Memory B cell (primary cell): ENCODE measurements around the gene HSPA1A.
A peak's percentile ranks its signal among the peaks of the same experiment; 100 is the strongest.
"Not testable (repeated sequence)": the region's sequence is repeated elsewhere in the genome, so short reads cannot be mapped to it uniquely, and the experiment has no call there.

Experiments used
- ATAC-seq: fragments of 150-1000 bp; cut with Tn5 transposase; 2 replicates; pipeline ENCODE4 v1.10.0; 2021; ENCODE audit warnings: low read depth, mild to moderate bottlenecking, moderate library complexity
- DNase-seq, 2 donors: peaks; one replicate each; pipeline ENCODE4 v3.0.0; 2022; ENCODE audit warnings: low spot score in 2 of 2
- H3K27ac Mint-ChIP-seq: one replicate; pipeline ENCODE4 v1.8.0; 2022; ENCODE audit warnings: mild to moderate bottlenecking, moderate library complexity, mixed read lengths
- H3K27me3 Mint-ChIP-seq: one replicate; pipeline ENCODE4 v1.8.0; 2022; ENCODE audit warnings: mixed read lengths
- H3K36me3 Mint-ChIP-seq: one replicate; pipeline ENCODE4 v1.8.0; 2022; ENCODE audit warnings: mild to moderate bottlenecking, mixed read lengths
- H3K4me1 Mint-ChIP-seq: one replicate; pipeline ENCODE4 v1.8.0; 2022; ENCODE audit warnings: mixed read lengths
- H3K4me3 Mint-ChIP-seq: one replicate; pipeline ENCODE4 v1.8.0; 2022; ENCODE audit warnings: mild to moderate bottlenecking, moderate library complexity, mixed read lengths
- H3K9me3 Mint-ChIP-seq: one replicate; pipeline ENCODE4 v1.8.0; 2022; ENCODE audit warnings: mixed read lengths

HSPA1A gene

GRCh38 chr6:31814677-31815024, 692 bp upstream of the HSPA1A start:
- Mint-ChIP-seq H3K27me3 (no peaks in the 10 kb centered on the region), H3K36me3 (peaks cover 3% of the 10 kb centered on the region), H3K9me3 (no peaks in the 10 kb centered on the region), H3K27ac (peak overlapping the region; percentile 90), H3K4me3 (peak overlapping the region; percentile 97), H3K4me1 (peaks cover 17% of the 10 kb centered on the region)
- DNase-seq: peak in 1 of 2 donors; percentile 39
- ATAC-seq: peak; percentile 74

- H3K27me3 Mint-ChIP-seq, H3K36me3 Mint-ChIP-seq: not testable (repeated sequence)
- ATAC-seq: peak; percentile 23
These were observed 2.0 kb downstream of the HSPA1A start for GRCh38 chr6:31817133-31817928.

DNA sequence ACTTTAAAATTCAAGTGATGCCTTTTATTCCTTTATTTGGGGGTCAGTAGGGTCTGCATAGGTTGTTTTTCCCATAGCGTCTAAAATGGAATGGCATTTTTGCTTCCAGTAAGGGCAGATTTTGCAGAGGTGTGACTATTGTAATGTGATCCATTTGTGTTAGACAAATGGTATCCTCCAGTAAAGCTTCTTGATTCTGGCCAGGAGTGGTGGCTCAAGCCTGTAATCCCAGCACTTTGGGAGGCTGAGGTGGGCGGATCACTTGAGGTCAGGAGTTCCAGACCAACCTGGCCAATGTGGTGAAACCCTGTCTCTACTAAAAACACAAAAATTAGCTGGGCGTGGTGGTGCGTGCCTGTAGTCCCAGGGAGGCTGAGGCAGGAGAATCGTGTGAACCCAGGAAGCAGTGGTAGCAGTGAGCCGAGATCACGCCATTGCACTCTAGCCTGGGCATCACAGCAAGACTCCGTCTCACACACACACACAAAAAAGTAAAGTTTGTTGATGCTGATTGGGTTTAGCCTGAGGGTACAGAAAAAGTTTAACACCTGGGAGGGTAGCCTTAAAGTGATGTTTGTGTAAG, 2.7 kb downstream of the HSPA1A start:
- not testable (repeated sequence) for ATAC-seq, H3K27me3 Mint-ChIP-seq

More at GRCh38 chr6:31817133-31817928, 2.0 kb downstream of the HSPA1A start:
- DNase-seq, H3K9me3 Mint-ChIP-seq: not testable (repeated sequence)
- H3K4me1 Mint-ChIP-seq: peaks cover 26% of the 10 kb centered on the region
- peak overlapping the region; percentile 67 for H3K27ac Mint-ChIP-seq
- peak overlapping the region; percentile 87 for H3K4me3 Mint-ChIP-seq

GRCh38 chr6:31819871-31820299, 4.5 kb downstream of the HSPA1A start:
- no peak for ATAC-seq
- no peak overlapping the region for H3K4me3 Mint-ChIP-seq

More for the DNA sequence above, 2.7 kb downstream of the HSPA1A start:
- peak overlapping the region; percentile 87 for H3K4me3 Mint-ChIP-seq
- H3K4me1 Mint-ChIP-seq: peaks cover 23% of the 10 kb centered on the region
- H3K27ac Mint-ChIP-seq: peak overlapping the region; percentile 67
- not testable (repeated sequence) for DNase-seq, H3K9me3 Mint-ChIP-seq, H3K36me3 Mint-ChIP-seq

DNA sequence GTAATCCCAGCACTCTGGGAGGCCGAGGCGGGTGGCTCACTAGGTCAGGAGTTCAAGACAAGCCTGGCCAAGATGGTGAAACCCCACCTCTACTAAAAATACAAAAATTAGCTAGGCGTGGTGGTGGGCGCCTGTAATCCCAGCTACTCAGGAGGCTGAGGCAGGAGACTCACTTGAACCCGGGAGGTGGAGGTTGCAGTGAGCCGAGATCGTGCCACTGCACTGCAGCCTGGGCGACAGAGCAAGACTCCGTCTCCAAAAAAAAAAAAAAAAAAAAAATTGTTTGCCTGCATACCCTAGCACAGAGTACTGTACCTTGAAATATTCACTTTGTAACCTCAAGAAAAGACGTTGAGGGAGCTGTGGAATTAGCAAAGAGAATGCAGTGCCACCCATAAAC, 5.1 kb downstream of the HSPA1A start:
- H3K4me3 Mint-ChIP-seq: peak overlapping the region; percentile 44

More at GRCh38 chr6:31819871-31820299, 4.5 kb downstream of the HSPA1A start:
- Mint-ChIP-seq H3K27ac (no peak overlapping the region), H3K36me3 (no peaks in the 10 kb centered on the region), H3K9me3 (no peaks in the 10 kb centered on the region), H3K4me1 (peaks cover 17% of the 10 kb centered on the region), H3K27me3 (no peaks in the 10 kb centered on the region)
- no peak for DNase-seq

DNA sequence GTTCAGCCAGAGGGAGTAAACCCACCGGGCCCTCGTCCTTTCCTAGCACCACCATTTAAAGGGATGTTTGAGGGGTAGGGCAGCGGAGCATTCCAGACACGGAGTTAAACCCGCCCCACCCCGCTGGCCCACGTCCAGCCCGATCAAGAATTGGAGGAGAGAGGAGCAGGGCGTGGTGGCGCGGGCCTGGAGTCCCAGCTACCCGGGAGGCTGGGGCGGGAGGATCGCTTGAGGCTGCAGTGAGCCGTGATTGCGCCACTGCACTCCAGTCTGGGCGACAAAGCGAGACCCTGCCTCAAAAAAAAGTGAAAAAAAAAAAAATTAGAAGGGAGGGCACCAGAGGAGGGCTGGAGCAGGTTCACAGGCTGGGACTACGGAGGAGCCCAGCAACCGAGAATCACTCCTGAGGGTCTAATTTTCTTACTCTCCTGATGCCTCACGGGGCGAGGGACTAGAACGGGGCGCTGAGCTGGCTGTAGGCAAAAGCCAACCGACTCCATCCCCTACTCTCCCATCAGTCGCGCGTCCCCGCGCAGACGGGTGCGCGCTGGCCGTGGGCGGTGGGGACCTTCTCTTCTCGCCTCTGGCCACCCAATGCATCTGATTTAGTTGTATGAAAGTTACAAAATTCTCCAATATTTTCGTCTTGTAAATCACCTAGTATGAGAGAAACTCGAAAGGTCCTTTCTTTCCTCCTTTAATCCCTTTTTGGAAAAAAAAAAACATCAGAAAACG, 6.1 kb downstream of the HSPA1A start:
- H3K9me3 Mint-ChIP-seq: no peaks in the 10 kb centered on the region
- peak overlapping the region; percentile 94 for H3K27ac Mint-ChIP-seq
- H3K36me3 Mint-ChIP-seq: no peaks in the 10 kb centered on the region
- peak overlapping the region; percentile 99 for H3K4me3 Mint-ChIP-seq
- ATAC-seq: peak; percentile 56
- H3K27me3 Mint-ChIP-seq: no peaks in the 10 kb centered on the region
- peaks cover 17% of the 10 kb centered on the region for H3K4me1 Mint-ChIP-seq
- DNase-seq: peak in 1 of 2 donors; percentile 61

More for the DNA sequence above, 5.1 kb downstream of the HSPA1A start:
- DNase-seq, H3K36me3 Mint-ChIP-seq, H3K9me3 Mint-ChIP-seq, ATAC-seq, H3K27me3 Mint-ChIP-seq, H3K27ac Mint-ChIP-seq: not testable (repeated sequence)
- peaks cover 17% of the 10 kb centered on the region for H3K4me1 Mint-ChIP-seq

DNA sequence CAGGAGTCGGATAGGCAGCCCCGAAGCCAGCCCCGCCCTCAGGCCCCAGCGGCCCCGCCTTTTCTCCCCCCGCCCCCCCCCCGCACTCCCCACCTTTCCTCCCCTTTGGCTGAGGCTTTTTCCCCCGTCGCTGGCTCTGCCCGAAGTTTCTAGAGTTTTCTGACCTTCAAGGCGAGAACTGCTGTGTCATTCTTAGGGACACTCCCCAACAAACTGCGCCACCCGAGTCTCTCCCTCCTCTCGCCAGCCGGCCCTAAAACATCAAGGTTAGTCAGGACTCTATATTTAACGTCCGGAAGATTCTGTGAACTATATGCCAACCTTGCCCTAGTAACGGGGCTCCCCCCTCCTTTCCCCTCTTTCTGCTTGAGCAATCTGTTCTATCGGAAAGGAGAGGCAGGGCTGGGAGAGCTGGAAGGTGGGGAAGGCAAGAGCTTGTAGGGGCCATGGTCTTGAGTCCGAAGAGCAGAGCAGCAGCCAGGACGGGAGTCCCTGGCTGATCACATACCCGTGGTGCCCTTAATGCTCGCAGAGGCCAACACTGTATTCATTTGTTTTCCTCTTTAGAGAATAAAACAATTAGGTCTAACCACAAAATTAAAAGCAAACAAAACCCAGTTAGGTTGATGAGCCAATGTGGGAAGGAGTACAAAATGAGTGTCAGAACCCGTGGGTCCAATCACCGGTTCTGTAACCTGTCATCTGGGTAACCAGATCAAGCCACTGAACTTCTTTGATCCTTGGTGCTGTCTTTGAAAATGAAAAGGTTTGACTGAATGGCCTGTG, 6.9 kb downstream of the HSPA1A start:
- Mint-ChIP-seq H3K9me3 (no peaks in the 10 kb centered on the region), H3K4me3 (peak overlapping the region; percentile 99), H3K27me3 (no peaks in the 10 kb centered on the region), H3K27ac (peak overlapping the region; percentile 94), H3K4me1 (peaks cover 23% of the 10 kb centered on the region), H3K36me3 (no peaks in the 10 kb centered on the region)
- peak; percentile 38 for ATAC-seq
- DNase-seq: peak in 1 of 2 donors; percentile 48

GRCh38 chr6:31823592-31824196, 8.4 kb downstream of the HSPA1A start:
- not testable (repeated sequence) for H3K27me3 Mint-ChIP-seq, H3K36me3 Mint-ChIP-seq, H3K9me3 Mint-ChIP-seq, DNase-seq, H3K27ac Mint-ChIP-seq, ATAC-seq
- Mint-ChIP-seq H3K4me1 (peaks cover 15% of the 10 kb centered on the region), H3K4me3 (peak overlapping the region; percentile 49)

GRCh38 chr6:31825553-31825952, 10.2 kb downstream of the HSPA1A start:
- H3K27ac Mint-ChIP-seq: peak overlapping the region; percentile 97
- DNase-seq: no peak
- no peaks in the 10 kb centered on the region for H3K36me3 Mint-ChIP-seq
- peak overlapping the region; percentile 37 for H3K4me3 Mint-ChIP-seq
- H3K27me3 Mint-ChIP-seq: no peaks in the 10 kb centered on the region
- no peaks in the 10 kb centered on the region for H3K9me3 Mint-ChIP-seq
- H3K4me1 Mint-ChIP-seq: peaks cover 19% of the 10 kb centered on the region
- ATAC-seq: no peak

- Mint-ChIP-seq H3K27me3 (no peaks in the 10 kb centered on the region), H3K4me3 (peak overlapping the region; percentile 92), H3K4me1 (peaks cover 21% of the 10 kb centered on the region), H3K36me3 (no peaks in the 10 kb centered on the region), H3K27ac (peak overlapping the region; percentile 97), H3K9me3 (no peaks in the 10 kb centered on the region)
- ATAC-seq: peak; percentile 14
- DNase-seq: no peak
These were observed 11.5 kb downstream of the HSPA1A start for GRCh38 chr6:31826793-31827285.

GRCh38 chr6:31827286-31828079, 12.1 kb downstream of the HSPA1A start, which contains the start of gene HSPA1B:
HSPA1B (plus strand) TSS chr6:31827738; CDS start chr6:31827951, 213 bp downstream.
- Mint-ChIP-seq H3K4me3 (peak within 1 kb of the TSS; percentile 92), H3K27ac (peak within 1 kb of the TSS; percentile 97), H3K36me3 (no peaks in the 10 kb centered on the region), H3K4me1 (peaks cover 16% of the 10 kb centered on the region), H3K27me3 (no peaks in the 10 kb centered on the region), H3K9me3 (no peaks in the 10 kb centered on the region)
- ATAC-seq (peak; percentile 74), DNase-seq (peak; percentile 73 to 77)

GRCh38 chr6:31829633-31830283, 14.4 kb downstream of the HSPA1A start:
- Mint-ChIP-seq H3K27me3 (no peaks in the 10 kb centered on the region), H3K27ac (peak overlapping the region; percentile 80), H3K4me3 (peak overlapping the region; percentile 91), H3K9me3 (no peaks in the 10 kb centered on the region), H3K36me3 (no peaks in the 10 kb centered on the region), H3K4me1 (peaks cover 19% of the 10 kb centered on the region)
- DNase-seq: peak in 1 of 2 donors; percentile 38
- ATAC-seq: peak; percentile 6
